Testis (tissue), 5 donors: ENCODE data around the gene ZNF385A. TPM values are rescaled to one million over a fixed set of nuclear protein-coding genes. Genes with fewer than 3 reads are reported as not detected.

ENCODE experiments used
- DNase-seq: peaks from one replicate; pipeline ENCODE4 v3.0.0-alpha.2; 2019
- H3K27ac ChIP-seq, 2 donors: fragments of 200-600 bp; sonication (generic); one replicate each; pipeline ENCODE4 v1.5.1; 2019
- H3K27me3 ChIP-seq: fragments of 200-600 bp; sonication (generic); one replicate; pipeline ENCODE4 v1.5.1; 2019
- H3K36me3 ChIP-seq: fragments of 200-600 bp; sonication (generic); one replicate; pipeline ENCODE4 v1.5.1; 2017; ENCODE audit warnings: low read depth; ENCODE audit errors: missing control alignments
- H3K4me1 ChIP-seq: fragments of 200-600 bp; sonication (generic); one replicate; pipeline ENCODE4 v1.5.1; 2019
- H3K4me3 ChIP-seq, 2 donors: fragments of 200-600 bp; sonication (generic); one replicate each; pipeline ENCODE4 v1.5.1; 2017 to 2019
- H3K9me3 ChIP-seq: fragments of 200-600 bp; sonication (generic); one replicate; pipeline ENCODE4 v1.5.1; 2017
- CTCF ChIP-seq, 3 experiments: fragments of 450-650 bp in 2 of 3; fragments of 200-600 bp in 1 of 3; sonication (generic) in 1 of 3; IDR thresholded peaks; one replicate each; pipeline ENCODE4 v1.5.1; 2016 to 2019; ENCODE audit warnings: antibody characterized with exemption in 3 of 3, mild to moderate bottlenecking in 2 of 3, moderate library complexity in 1 of 3
- POLR2A ChIP-seq: fragments of 450-650 bp; IDR thresholded peaks from one replicate; pipeline ENCODE4 v1.6.1; 2017; ENCODE audit warnings: antibody characterized with exemption, mild to moderate bottlenecking, moderate library complexity
- WGBS, 2 donors: methylation state at CpG; one replicate each; pipeline ENCODE4 v1.1.5; 2018; 5-methylcytosine and 5-hydroxymethylcytosine counted together
- intact Hi-C: fragments of 100-400 bp; cut with DNase I; formaldehyde crosslinking; loops from one replicate; pipeline ENCODE4 v1.15.1; 2023; ENCODE audit warnings: low total_unique reads
- long read RNA-seq, 2 donors: transcript quantifications; one replicate each; lab custom pipeline, GENCODE V29; 2026
- polyA plus RNA-seq: library from polyadenylated mRNA; stranded (reverse); fragments of 350-450 nt; fragmentation: Illumina TruSeq; extraction: RNeasy Lipid Tissue Mini Kit (QIAGEN cat#74804); gene quantifications from one replicate; pipeline ENCODE4 v1.2.3, GENCODE V29; 2014; ENCODE audit warnings: low read depth, low replicate concordance; ENCODE audit not compliant: insufficient read depth
- total RNA-seq, 2 donors: library from RNA; depleted of rRNA; stranded (reverse); fragments of >200 nt; gene quantifications; one replicate each; pipeline ENCODE4 v1.2.3, GENCODE V29; 2016

The ZNF385A gene
- total RNA-seq: 1 to 10 TPM; 3.5 to 5.6 TPM
- 10.9 TPM for polyA plus RNA-seq
- long read RNA-seq, donor 1, partial matches to known transcripts: 0 of 2 reads
- long read RNA-seq, donor 1, other reads (novel, unspliced or antisense): 0 of 2 reads
- long read RNA-seq, donor 2: 0 reads

GRCh38 chr12:54384591-54385041 is at the start of gene ZNF385A:
TSS of gene ZNF385A (minus strand) at chr12:54384733. CDS start at chr12:54384514, 219 bp downstream.
- 87 to 91% methylated on average over 1 of the region's 1 CpG for WGBS, 2 donors
- no peaks in the 10 kb centered on the region for H3K9me3 ChIP-seq
- intact Hi-C loops: no loop called here
- peaks cover 9% of the 10 kb centered on the region for H3K4me1 ChIP-seq
- DNase-seq: no peak
- H3K27ac ChIP-seq: peak within 1 kb of the TSS in 1 of 2 donors; percentile 47
- no peaks in the 10 kb centered on the region for H3K27me3 ChIP-seq
- H3K4me3 ChIP-seq: no peak within 1 kb of the TSS
- no peaks in the 10 kb centered on the region for H3K36me3 ChIP-seq
- TF ChIP-seq CTCF (IDR thresholded peaks at IDR 0.05): no peak
- no peak for TF ChIP-seq POLR2A

- no peak overlapping the region for H3K4me3 ChIP-seq
- 87 to 90% methylated on average over 4 of the region's 4 CpGs for WGBS, 2 donors
- no peak for TF ChIP-seq CTCF (IDR thresholded peaks at IDR 0.05)
- TF ChIP-seq POLR2A: no peak
- no peaks in the 10 kb centered on the region for H3K9me3 ChIP-seq
- peaks cover 4% of the 10 kb centered on the region for H3K4me1 ChIP-seq
- intact Hi-C loops: no loop called here
- H3K27me3 ChIP-seq: no peaks in the 10 kb centered on the region
- no peak for DNase-seq
- H3K27ac ChIP-seq: no peak overlapping the region
- H3K36me3 ChIP-seq: no peaks in the 10 kb centered on the region
These were observed 48.3 kb upstream of the ZNF385A start for GRCh38 chr12:54432815-54433164.

- DNase-seq: no peak
- no peak overlapping the region for H3K4me3 ChIP-seq
- H3K27me3 ChIP-seq: no peaks in the 10 kb centered on the region
- intact Hi-C loops: no loop called here
- H3K4me1 ChIP-seq: peaks cover 4% of the 10 kb centered on the region
- no peak for TF ChIP-seq POLR2A
- TF ChIP-seq CTCF (IDR thresholded peaks at IDR 0.05): no peak
- H3K36me3 ChIP-seq: no peaks in the 10 kb centered on the region
- 50 to 51% methylated on average over 9 of the region's 9 CpGs for WGBS, 2 donors
- no peak overlapping the region for H3K27ac ChIP-seq
- H3K9me3 ChIP-seq: no peaks in the 10 kb centered on the region
These were observed 47.6 kb upstream of the ZNF385A start for GRCh38 chr12:54431911-54432814.

GRCh38 chr12:54430471-54431069 is 46.0 kb upstream of the ZNF385A start:
- H3K27me3 ChIP-seq: no peaks in the 10 kb centered on the region
- H3K4me3 ChIP-seq: no peak overlapping the region
- intact Hi-C loops: no loop called here
- no peaks in the 10 kb centered on the region for H3K36me3 ChIP-seq
- no peak overlapping the region for H3K27ac ChIP-seq
- TF ChIP-seq CTCF (IDR thresholded peaks at IDR 0.05): no peak
- no peak for TF ChIP-seq POLR2A
- WGBS, 2 donors: 87 to 92% methylated on average over 5 of the region's 5 CpGs
- no peaks in the 10 kb centered on the region for H3K9me3 ChIP-seq
- no peak for DNase-seq
- H3K4me1 ChIP-seq: peaks cover 4% of the 10 kb centered on the region
